NCI-H2171 treated with DMSO at 0.1 percent for 48 hours (cell line): Measurements from ENCODE around the gene LRRC8C.
"Not testable (repeated sequence)": the region's sequence is repeated elsewhere in the genome, so short reads cannot be mapped to it uniquely, and the experiment has no call there.

ENCODE experiments used
- DNase-seq: peaks from one replicate; lab custom pipeline; 2025; lab: John Stamatoyannopoulos, UW

The LRRC8C gene

DNA sequence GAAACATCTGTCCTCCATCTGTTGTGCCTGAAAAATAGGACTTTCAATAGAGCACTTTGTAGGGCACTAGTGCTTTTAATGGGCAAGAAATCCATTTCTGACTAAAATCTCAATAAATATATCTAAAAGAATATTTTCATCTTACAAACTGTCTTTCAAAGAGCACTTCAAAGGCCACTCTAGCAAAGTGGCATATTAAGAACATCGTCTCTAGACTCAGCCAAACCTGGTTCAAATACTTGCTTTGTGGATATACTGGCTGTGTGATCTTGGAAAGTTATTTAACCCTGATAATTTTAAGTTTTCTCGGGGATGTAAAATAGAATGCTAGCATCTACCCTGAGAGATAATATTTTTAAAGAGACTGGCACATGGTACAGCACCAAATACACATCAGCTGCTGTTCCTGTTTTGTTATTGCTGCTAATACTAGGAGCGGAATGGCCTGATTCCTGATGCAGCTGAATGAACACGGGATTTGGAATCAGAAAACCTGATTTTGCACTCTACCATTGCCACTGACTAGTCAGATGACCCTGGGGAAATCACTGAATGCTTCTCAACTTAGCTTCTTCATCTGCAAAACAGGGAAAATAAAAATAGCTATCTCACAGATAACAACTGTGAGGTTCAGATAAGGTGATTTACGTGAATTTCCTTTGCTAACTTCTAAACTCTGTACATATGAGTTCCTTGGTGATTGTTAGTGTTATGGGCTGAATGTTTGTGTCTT lies 25.2 kb upstream of the LRRC8C start:
- no peak for DNase-seq

DNA sequence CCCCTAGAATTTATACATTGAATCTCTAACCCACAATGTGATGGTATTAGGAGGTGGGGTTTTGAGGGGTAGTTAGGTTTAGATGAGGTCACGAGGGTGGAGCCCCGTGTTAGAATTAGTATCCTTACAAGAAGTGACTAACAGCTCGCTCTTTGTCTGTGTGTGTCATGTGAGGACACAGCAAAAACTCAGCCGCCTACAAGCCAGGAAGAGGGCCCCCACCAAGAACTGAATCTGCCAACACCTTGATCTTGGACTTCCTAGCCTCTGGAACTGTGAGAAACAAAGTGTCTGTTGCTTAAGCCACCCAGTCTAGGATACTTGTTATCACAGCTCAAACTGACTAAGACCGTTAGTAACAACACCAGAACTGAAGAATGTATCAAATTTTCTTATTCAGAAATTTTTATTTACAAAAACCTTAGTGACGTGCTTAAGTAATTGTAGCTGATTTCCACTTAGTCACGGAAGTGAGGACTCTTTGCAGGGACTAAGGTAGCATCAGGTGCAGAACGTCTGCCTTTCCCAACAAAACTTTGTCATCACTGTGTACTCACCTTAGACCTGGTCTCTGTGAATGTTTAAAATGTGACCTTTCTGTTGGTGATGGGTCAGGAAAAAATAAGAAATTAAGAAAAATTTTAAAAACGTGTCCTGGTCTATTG lies 24.5 kb upstream of the LRRC8C start:
- DNase-seq = no peak

DNA sequence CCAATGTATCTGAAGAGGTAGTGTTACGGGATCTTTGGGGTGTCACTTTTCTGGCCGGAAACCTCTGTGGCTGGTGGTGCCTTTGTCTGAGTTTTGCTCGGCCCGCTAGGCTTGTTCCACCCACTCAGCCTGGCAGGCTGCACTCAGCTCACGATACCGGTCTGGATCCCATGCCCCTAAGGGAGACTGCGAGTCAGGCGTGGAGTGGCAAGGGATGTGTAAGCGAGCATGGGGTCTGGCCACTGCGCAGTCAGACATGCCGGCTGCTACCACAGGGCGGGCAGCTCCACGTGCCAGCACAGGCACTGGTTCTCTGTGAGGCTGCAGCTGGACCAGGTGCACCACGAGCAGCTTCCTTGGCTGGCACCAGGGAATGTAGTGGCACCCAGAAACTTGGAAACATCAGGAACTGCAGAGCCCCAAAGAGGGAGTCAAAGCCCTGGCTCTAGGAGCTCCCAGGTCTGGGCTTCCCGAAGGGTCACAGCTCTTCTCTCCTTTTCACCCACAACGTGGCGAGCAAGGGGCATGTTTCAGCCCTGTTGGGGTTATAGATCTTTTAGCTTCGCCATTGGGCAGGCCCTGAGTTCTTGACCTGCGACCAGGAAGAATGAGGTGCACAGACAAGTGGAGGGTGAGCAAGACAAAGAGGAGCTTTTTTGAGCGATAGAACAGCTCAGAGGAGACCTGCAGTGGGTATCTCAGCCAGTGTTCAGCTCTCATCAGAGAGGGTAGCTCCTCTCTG lies 23.8 kb upstream of the LRRC8C start:
- DNase-seq = no peak

DNA sequence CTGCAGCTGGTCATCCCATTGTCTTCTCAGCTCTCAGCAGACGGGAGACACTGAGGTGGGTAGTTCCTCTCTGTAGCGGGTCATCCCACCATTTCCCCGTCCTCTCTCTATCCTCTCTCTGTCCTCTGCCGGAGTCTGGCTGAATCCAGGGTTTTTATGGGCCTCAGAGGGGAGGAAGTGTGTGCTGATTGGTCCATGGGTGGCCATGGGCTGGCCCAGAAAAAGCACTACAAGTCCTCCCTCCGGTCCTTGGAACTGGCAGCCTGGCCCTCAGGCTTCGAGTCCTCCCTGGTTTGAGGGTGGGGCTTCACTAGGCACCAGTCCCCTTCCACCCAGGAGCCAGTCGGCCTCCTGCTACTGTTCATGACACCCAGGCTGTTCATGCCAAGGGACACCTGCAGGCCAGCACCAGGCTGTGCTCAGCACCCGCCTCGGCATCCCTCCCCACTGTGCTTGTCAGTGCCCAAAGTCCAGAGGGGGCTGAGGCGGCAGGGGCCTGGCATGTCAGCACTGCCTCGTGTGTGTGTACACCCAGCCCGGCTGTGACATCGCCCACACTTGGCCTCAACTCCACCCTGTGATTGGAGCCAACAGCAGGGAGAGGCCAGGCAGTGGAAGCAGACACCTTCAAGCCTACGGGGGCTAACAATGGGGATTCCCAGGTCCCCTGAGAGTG lies 23.0 kb upstream of the LRRC8C start:
- no peak for DNase-seq

DNA sequence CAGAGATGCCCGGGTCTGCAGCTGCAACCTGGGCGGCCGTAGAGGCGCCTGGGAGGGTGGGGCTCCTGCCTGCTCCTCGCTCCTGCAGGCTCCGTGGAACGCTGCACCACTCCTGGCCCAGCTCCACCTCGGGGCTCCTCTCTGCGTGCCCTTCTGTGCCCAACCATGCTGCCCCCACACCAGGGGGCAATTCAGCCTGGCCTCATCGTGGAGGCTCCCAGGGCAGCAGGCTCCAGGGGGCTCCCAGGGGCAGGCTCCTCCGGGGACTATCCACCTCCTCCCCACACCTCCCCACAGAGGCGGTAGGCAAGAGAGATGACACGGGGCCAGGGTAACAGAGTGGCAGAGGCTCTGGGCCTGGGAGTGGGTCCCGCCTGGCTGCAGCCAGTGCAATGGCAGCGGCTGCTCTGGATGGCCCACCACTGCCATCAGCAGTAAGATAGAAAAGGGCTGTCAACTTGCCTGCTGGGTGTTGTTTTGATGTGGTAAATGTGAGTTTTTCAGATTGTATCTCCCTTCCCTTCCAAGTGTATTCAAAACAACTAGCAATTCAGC lies 22.4 kb upstream of the LRRC8C start:
- no peak for DNase-seq

DNA sequence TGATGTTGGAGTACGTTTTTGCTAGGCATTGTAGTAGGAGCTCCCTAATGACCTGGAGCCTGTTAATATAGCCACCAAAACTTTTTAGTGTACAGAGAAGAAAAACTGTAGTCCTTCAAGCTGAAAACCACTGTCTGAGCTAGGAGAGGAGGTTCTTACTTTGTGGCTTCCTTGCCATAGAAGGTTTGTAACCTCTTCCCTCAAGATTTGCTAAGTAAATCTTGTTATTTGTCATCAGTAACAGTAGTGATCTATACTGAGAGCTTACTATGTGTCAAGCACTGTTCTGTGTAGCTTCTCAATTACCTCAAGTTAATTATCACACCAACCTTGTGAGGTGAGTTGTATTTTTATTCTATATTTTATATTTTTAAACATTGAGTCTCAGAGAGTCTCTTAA lies 21.2 kb upstream of the LRRC8C start:
- no peak for DNase-seq

DNA sequence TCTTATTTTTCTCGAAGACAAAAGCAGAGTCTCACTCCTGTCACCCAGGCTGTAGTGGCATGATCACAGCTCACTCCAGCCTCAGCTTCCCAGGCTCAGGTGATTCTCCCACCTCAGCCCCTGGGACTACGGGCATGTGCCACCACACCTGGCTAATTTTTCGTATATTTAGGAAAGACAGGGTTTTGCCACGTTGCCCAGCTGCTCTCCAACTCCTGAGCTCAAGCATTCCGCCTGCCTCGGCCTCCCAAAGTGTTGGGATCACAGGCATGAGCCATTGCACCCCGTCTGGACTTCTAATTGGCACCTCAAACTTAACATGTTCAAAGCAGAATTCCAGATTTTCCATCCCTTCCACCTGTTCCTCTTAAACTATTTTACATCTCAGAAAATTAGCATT lies 19.0 kb upstream of the LRRC8C start:
- no peak for DNase-seq

DNA sequence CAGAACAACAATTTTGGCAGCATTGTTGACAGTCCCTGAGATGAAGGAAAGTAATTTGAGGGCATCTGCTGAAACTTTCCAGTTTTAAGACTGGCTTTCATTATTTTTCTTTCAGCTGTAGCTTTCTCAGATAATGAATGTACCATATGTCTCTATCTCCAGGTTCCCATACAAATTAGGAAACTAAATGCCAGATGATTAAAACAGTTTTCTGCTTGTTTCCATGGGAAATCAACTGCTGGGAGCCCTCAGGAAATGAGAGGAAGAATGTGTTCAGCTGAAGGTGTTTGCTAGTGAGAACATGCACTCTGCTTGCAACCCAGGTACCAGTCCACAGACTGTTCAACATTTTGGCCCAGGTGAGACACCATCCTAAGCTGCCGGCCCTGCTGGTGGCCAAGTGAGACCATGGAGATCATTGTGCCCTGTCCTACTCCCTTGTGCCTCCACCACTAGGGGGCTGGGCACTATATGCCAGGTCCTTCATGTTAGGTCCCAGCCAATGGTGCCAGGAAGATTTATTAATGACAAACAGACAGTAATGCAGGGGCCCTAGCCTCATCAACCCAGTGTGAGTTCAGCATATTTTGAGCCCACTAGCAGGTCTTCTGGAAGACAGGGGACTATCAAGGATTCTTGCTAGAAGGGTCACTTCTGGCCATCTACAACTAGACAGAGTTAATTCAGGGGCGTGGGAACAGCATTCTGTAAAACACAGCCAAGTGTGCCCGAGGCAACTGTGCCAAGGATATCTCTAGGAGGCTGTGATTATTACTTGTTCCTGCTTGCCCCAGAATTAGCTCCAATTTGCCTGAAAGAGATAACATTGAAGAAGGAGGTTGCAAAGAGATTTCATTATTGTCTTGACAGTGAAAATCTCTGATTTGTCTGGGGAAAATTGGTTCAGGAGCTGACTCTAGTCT lies 17.0 kb upstream of the LRRC8C start:
- DNase-seq = no peak

DNA sequence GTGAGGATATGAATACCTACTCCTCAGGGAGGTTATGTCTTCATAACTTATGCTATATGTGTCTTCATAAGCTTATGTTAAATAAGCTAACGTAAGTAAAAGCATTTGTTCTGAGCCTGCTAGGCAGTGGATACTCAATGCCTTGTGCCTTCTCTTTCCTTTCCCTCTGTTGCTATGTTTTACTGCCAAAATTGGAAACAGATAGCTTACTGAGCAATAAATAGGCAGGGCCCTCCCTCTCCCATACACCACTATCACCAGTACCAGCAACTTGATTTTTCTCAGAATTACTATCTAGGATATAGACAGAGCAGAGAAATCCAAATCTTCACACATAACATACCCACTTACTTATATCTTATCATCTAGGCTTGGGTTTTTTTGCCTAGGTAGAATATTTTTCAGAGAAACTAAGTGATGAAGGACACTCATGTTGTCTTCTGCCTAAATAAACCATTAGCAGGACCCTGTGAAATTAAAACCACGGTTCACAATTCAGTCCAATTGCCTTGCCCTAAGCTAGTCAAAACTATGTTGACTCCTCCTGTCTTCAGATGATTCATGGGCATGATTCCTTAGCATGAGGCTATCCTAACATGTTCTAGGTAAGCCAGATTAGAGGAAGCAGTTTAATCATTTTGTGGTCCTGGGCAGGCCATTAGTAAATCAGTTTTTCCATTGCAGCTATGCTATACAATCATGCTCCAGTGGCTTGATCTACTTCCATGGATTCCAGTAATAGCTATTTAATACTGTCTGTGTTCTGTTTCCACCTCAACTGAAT lies 15.9 kb upstream of the LRRC8C start:
- no peak for DNase-seq

DNA sequence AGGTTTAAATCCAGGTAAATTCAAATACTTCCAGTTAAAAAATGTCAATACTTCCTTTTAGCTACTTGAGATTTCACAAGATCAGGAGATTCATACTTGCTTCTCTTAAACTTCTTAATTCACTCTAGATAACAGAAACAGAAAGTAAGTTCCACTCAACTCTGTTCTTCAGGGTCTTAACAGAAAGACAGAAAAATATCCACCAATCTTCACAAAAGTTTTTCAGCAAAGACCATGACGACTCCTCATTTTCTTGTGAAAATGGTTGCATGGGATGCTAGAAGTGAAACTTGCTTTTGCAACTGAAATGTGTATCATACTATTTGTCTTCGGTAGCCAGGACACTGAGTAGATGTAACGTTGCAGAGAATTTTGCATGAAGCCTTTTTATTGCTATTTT lies 12.3 kb upstream of the LRRC8C start:
- DNase-seq = no peak

DNA sequence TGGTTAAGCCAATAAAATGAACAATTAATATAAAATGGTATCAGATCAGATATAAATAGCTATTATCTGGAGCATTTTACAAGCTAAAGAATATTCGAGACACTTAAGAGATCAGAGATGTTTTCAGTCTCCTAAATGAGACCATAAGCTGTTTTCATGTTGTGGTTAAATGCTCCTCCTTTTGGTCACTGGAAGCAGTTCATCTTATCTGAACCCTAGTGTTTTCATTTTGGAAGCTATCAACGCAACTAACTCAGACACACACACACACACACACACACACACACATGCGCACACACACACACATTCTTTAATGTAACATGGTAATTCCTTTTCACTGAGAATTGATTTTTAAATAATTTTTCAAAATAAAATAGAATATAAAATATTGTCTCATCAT lies 10.0 kb upstream of the LRRC8C start:
- no peak for DNase-seq

DNA sequence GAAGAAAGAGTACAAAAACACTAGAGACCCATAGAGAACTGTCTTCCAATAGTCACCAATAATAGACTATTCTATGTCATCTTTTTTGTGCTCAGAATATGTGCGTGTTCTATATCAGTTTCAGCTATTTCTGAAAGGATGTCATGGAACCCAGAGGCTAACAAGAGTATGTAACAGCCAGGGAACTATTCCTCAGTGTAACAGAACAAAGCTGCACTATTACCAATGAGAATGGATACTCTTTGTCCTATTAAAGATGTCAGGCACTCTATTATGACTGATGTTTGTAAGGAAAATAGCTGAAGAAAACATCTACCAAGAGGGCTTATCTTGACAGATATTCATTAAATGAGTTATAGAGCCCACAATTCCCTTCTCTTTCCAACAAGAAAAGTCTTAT lies 8.6 kb upstream of the LRRC8C start:
- DNase-seq = no peak

DNA sequence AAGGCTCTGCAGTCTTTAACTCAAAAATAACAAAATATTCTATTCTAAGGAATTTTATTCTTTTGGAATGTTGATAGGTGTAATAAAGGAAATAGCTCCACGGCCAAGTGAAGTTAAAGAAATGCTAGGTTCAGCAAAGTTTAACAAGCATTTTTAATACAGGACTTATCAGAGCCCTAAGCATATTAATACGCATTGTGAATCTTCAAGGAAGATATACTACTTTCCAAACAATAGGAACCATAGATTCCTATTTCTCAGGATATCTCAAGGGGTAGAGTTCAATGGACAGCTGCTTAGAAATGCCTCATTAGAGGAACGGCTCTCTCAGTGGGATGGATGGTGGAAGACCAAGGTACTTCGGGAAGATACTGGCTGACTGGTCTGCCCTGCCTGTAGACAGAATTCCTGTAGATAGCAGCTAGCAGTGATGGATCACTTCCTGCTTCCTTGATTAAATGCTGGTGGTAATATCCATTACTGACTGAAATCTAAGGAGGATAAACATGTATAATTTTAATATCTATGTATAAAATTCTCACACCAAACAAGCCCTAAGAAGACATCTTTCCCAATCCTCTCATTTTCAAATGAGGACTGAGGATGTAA lies 8.1 kb upstream of the LRRC8C start:
- no peak for DNase-seq

DNA sequence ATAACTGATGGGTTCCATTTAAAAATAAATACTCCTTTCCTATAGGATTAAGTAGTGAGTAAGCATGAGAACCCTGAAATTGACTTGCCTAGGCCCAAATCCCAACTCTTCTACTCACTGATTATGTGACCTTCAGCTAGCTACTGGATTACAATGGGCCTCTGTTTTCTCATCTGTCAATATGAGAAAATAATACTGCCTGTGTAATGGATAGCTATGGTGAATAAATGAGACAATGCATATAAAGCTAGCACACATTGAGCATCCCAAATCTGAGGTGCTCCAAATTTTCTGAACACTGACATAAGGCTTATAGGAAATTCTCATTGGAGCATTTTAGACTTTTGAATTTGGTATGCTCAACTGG lies 5.3 kb upstream of the LRRC8C start:
- no peak for DNase-seq

DNA sequence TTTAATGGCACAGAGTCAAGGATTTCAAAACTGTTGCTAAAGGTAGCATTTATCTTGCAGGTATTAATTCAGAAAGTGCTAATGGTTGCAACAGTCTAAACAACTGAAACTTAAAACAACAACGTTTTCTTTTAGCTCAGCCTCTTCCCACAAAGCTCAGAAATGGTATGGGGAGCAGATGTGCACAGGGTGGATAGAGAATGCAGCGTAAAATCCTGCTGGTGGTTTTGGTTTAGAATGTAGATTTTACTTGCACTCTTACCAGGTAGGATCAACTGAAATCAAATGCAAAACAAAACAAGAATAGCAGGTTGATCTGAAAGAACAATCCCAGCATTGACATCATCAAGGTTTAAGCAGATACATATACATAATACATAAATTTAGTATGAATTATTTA lies 3.8 kb upstream of the LRRC8C start:
- no peak for DNase-seq

DNA sequence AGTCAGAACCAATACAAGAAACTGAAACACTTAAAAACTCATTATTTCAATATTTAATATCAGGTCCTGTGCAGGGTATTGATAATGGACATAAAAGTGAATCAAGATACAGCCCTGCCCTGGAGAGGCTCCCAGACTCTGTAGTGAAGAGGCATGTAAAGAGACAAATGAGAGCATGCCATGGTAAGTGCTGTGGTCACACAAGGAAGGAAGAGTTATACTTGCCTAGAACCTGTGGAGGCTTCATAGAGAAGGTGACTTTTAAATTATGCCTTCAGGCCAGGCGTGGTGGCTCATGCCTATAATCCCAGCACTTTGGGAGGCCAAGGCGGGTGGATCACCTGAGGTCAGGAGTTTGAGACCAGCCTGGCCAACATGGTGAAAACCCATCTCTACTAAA lies 3.3 kb upstream of the LRRC8C start:
- DNase-seq = not testable (repeated sequence)

DNA sequence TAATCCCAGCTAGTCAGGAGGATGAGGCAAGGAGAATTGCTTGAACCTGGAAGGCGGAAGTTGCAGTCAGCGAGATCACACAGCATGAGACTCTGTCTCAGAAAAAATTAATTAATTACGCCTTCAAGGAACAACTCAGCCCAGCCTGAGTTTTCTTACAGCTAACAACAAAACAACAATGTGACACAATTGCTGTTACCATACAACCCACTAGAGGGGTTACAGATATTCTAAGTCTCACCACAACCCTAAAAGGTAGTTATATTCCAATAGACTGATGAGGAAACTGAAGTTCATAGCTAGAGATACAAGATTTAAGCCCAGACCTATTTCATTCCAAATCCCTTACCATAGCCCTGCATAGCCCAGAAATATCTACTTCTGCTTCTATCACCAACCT lies 2.9 kb upstream of the LRRC8C start:
- no peak for DNase-seq

DNA sequence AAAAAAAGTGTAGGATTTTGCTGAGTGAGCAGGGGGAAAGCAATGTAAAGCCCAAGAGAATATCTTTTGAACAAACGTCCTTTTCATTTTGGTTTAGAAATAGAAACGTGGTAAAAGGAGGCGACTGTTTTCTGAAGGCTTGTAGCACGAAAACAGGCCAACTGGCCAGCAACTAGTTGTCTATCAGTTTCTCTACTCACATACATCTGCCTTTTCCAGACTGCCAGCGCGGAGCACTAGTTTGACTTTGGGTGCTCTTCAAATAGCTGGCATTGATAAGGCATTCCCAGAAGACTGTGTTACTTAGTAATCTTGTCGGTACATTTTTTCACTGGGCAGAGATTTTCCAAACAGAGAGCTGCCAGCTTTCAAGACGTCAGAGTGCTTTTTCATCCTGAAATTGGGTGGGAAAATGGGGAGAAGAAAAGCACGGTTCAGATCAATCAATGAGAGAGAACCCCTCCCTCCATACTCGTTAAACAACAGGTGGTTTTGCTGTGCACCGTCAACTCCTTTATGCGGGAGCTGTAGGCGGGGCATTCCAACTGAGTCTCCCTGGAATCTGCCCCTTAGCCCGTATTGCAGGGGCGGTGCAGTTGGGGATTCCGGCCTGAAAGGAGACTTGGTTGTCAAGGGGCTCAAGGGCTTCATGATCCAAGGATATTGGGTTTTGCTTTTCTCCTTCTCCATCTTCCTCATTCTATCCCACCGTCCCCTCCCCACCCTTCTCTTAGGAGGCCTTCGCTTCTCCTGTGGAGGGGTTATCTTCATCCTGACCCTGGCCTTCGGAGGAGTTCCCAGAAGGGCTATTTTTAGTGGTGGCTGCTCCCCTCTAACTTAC lies 884 bp upstream of the LRRC8C start:
- DNase-seq = peak; percentile 26

DNA sequence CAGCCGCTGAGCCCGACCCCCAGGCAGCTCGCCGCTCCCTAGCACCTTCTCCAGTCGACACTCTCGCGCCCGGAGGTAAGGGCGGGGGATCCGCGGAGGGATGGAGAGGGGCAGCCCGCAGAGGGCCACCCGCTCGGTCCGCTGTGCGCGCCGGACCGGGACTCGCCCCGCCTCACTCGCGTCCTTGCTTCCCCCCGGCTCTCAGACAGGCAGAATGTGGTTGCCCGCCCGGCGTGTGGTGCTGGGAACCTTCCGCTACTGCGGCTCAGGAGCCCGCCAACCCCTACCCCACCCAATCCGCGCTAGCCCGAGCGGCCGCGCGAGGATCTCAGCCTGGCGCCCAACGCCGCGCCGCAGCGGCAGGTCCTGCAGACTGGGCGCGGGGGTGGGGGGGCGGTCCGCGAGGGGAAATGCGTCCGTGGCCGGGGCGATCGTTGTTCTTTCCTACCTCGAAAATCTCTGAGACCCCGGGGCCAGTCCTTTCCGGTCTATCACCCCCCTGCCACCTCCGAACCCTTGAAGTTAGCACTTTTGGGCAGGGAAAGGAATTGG lies 404 bp downstream of the LRRC8C start:
- peak; percentile 67 for DNase-seq
